Activated T-cell treated with anti-CD3 and anti-CD28 coated beads, Interleukin-2, amount 50 U/mL, for 48 hours (primary cell): ENCODE measurements around the gene ARID1B.

Experiments used
- DNase-seq, 2 experiments: peaks; one replicate each; pipeline ENCODE4 v3.0.0-alpha.2; 2020

Gene ARID1B

GRCh38 chr6:156910938-156911337, 133.8 kb downstream of the ARID1B start:
- DNase-seq, result no peak

- no peak for DNase-seq
These were observed 134.4 kb downstream of the ARID1B start for GRCh38 chr6:156911581-156911980.

DNA sequence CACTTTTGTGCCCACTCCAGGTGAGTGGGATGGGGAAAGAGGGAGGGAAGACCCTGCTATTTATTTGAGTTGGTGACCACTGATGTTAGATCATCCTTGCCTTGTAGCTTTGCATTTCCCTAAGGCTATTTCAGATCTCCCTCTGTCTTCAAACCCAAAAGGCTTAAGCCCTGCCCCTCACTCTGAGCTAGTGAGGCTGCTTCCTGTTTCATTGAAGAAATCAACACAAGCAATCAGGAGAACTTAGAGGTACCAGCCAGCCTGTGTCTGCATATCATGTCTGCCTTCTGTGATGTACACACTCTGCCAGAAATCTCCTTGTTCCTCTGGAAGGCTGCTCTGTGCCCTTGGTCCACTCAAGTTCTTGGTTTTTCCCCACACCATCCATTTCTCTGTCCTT, 135.3 kb downstream of the ARID1B start:
- no peak for DNase-seq

DNA sequence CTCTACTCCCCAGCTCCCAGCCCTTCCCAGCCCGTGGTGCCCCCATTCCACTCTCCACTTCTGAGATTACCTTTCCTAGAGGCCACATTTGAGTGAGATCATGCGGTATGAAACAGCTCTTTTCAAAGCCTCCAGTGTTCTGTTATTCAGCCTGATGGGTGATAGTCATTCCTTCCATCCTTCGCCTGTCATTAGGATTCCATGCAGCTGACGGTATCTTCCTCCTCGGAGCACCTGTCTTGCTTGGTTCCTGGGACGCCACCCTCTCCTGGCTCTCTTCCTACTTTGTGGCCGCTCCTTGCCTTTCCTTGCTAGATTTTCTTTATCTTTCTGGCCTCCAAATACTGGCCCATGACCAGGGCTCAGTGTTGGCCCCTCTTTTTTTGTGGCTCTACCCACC, 137.0 kb downstream of the ARID1B start:
- DNase-seq, result no peak

DNA sequence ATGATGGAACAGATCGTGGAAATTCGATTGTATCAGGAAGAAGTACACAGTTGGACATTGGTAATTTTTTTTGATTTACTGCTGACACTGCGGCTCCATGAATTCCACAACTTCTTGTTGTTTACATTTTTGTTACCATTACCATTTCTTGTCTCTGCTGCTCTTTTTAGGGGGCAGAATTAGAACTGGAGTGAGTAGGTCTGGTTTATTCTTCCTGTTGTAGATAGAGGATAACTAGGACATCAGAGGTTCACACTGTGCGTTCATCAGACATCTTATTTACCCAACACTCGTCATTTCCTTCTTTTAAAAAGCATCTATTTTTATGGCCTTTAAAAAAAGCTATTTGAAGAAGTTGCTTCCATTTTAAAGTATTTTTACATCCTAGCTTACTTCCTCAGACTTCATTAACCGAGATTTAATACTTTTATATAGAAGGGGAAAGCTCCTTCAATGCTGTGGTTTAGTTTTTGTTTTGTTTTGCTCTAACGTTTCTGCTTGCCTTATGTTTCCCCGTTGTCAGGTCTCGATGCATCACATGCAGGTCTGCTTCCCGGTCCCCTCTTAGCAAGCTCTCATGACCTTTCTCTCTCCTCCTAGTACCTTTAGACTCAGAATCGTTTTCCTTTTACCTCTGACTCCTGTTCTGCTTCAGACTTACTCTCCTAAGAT, 139.1 kb downstream of the ARID1B start:
- DNase-seq, result no peak

- no peak for DNase-seq
These were observed 140.0 kb downstream of the ARID1B start for GRCh38 chr6:156917213-156917612.

DNA sequence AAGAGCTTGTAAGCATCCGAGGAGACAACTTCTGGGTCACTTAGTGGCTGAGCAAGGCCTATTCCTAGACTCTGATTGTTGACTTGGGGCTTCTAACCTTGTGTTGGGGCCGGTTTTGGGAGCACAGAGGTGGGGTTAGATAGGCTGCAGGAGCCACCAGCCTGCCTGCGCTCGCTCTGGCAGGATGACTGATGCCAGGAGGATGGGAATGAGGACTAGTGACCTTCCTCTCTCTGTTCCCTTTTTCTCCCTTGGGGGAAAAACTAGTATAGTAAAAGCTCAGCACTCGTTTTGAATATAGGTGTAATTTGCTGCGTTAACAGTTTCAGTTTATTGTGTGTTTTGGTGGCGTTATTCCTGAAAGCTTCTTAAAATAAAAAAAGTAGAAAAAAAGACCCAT, 141.5 kb downstream of the ARID1B start:
- no peak for DNase-seq

DNA sequence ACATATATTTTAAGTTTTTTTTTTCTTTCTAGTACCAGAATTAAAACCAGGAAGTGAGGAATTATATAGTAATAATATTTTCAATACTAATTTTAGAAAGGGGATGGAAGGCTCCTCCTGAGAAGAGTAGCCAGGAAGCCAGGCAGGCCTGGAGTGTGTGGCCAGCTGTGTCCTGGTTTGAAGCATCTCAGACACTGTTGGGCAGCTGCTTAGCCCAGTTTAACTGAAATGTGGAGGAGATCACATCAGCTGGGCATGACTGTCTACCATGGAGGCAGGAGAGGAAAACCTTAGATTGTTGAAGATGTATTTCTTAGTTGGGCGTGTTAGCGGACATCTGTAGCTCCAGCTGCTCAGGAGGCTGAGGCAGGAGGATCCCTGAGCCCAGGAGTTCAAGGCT, 142.2 kb downstream of the ARID1B start:
- no peak for DNase-seq

- no peak for DNase-seq
These were observed 142.7 kb downstream of the ARID1B start for GRCh38 chr6:156919814-156920369.

- DNase-seq, result no peak
These were observed 147.1 kb downstream of the ARID1B start for GRCh38 chr6:156924246-156924645.

DNA sequence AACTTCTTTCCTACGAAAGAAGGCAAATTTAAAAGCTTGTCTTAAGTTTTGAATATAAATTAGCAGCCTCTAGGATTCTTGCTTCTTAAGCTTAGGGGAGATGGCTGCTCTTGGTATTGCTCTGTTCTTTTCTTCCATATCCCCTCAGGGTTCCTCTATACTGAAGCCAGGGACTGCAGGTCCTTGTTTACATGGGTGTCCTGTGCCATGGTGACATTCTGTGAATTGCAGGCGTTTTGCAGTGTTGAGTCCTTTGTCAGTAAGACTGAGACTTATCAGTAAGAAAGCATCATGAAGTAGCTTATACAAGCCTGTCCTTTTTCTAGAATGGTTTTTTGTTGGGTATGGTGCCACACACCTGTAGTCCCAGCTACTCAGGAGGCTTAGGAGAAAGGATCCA, 147.8 kb downstream of the ARID1B start:
- no peak for DNase-seq

DNA sequence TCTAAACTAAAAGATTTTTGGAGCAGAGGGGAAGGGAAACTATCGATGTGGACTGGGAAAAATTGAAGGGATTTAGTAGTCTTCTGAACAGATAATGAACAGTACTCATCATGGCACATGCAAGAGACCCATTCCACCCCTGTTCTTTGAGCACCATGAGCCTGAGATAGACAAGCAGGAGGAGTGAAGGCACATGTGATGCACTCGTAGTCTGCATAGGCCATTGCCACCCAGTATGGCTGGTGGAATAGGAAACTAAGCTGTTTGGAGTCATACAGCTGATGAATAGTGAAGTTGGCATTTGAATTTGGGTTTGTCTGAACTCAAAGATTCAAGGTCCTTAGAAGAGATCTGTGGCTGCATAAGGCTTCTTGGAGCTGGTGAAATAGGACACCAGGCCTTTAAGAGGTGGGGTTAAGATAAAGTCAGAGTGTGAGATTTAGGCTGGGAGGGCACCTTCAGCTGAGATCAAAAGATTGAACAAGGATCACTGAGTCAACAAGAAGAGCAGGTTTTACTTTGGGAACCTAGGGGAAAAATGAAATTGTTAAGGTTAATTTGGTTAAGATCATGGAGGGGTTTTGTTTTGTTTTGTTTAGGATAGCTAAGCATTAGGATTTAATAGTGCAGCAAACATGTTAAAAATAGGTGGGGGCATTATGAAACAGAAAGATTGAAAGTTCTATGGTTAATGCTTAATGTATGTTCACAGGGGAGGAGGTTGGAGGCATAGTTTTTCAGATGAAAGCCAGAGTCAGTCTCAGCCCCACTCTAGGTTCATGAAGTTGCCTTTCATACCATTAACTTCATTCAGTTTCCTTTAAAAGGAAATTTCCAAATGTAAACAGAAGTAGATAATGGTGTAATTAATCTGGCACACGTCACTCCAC, 148.8 kb downstream of the ARID1B start:
- no peak for DNase-seq

DNA sequence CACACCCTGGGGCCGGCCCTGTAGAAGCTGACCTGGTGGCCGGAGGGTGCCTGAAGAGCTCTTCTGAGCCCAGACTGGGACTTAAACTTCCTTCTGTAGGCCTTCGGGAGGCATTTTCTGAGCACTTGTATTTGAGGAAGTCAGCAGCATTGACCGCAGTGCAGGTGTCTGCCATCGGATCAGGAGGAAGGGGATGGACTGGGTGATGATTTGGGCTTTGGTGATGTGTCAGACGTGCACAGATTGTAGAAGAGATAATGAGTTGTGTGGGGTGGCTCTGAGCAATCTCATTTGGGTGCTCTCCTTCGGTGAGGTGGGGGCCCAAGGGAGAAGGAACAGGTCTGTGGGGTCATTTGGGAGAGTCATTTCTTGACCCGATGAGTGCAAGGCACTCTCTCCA, 150.9 kb downstream of the ARID1B start:
- DNase-seq, result peak; percentile 27 to 32

GRCh38 chr6:156928972-156929371, 151.8 kb downstream of the ARID1B start:
- DNase-seq, result no peak

GRCh38 chr6:156931283-156931682, 154.1 kb downstream of the ARID1B start:
- DNase-seq, result no peak

GRCh38 chr6:156933201-156934068, 156.3 kb downstream of the ARID1B start:
- no peak for DNase-seq

GRCh38 chr6:156934069-156934460, 156.9 kb downstream of the ARID1B start:
- no peak for DNase-seq

DNA sequence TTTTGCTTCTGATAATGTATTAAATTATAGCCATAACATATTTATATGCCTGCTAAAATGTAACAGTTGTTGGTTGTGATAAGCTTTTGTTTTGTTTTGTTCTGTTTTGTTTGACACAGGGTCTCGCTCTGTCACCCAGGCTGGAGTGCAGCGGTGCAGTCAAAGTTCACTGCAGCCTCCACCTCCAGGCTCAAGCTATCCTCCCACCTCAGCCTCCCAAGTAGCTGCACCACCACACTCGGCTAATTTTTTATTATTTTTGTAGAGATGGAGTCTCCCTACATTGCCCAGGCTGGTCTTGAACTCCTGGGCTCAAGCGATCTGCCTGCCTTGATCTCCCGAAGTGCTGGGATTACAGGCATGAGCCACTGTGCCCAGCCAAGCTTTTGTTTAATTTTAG, 157.8 kb downstream of the ARID1B start:
- no peak for DNase-seq

DNA sequence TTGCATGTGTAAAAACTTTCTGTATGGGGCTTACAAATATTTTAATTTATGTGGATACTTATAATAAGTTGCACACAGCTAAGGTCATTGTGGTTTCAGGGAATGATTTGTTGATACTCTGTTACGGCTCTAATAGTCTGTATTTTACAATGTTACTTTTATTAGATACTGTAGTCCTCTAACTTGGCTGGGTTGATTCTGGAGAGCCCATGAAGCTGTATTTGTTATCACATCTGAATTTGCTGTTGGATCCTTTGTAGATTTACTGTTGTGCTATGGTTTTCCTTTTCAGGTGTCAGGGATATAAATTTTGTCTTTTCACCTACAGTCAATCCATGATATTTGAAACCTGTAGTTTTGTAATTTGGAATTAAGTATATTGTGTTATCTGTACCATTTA, 161.0 kb downstream of the ARID1B start:
- no peak for DNase-seq

- DNase-seq, result no peak
These were observed 163.0 kb downstream of the ARID1B start for GRCh38 chr6:156940221-156940620.

DNA sequence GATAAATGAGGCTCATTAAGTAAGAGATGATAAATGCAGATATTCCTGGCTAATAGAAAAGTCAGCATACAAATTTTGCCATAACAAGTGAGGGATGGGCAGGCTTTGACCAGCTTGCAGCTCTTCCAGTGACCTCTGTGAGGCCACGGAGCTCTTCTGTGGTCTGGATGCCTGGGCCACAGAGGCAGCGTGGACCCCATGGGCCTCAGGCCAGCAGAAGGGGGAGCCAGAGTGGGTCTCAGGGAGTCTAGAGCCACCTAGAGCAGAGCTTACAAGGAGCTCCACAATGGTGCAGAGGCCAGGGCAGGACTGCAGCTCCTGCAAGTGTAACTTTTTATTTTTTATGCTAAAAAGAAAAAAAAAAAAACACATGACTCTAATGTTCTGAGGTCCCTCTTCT, 165.1 kb downstream of the ARID1B start:
- no peak for DNase-seq

DNA sequence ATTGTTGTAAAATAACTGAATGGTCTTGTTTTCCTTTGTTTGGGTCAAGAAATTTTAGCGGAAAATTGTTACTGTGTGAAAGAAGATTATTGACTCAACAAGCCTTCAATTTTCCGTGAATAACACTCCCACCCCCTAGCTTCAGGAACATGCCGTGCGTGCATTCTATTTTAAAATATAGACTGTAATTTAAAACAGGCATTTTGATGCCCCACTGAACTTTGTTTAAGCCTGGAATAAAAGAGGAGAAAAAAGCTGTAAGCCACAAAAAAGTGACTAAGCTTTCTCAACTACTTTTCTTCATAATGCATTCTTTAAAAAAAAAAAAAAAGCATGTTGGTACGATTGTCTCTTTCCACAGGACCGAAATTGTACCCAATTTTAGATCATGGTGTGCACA, 166.0 kb downstream of the ARID1B start:
- no peak for DNase-seq

DNA sequence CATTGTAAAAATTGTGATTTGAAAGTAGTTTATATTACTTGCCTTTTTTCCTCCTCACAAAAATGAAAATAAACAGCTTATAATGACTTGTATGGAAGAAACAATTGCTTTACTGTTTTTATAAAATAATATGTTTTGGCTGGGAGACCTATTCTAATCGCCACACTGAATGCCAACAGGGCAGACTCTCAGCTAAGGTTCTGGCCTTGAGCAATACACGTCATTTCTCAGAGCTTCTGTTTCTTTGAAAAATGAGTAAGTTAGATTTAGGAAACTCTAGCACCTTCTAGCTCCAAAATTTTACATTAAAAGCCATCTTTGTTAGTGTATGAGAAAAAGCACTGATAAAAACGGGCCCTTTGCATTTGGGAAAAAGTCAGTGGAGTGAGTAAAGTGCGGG, 166.6 kb downstream of the ARID1B start:
- no peak for DNase-seq
